Measurements from ENCODE around the gene RAB7B.

Gene RAB7B

DNA sequence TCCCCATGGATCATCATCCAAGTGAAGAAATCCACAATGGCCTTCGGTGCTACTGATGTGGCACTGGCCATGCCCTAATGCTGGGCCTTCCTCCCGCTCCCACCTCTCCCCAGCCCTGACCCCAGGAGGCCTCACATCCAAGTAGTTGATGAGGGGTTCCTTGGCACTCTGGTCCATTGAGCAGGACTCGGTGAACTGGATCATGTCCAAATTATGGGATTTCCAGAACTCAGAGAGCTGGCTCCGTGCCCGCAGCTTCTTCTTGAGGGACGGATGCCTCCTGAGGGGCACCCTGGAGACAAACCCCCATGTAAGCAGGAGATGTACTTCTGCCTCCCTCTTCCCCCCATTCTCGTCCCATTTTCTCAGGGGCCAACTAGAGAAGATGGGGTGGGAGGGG is 19.6 kb upstream of the RAB7B start:
- DNase-seq (ENCODE audit: low read depth, low spot score), result no peak

DNA sequence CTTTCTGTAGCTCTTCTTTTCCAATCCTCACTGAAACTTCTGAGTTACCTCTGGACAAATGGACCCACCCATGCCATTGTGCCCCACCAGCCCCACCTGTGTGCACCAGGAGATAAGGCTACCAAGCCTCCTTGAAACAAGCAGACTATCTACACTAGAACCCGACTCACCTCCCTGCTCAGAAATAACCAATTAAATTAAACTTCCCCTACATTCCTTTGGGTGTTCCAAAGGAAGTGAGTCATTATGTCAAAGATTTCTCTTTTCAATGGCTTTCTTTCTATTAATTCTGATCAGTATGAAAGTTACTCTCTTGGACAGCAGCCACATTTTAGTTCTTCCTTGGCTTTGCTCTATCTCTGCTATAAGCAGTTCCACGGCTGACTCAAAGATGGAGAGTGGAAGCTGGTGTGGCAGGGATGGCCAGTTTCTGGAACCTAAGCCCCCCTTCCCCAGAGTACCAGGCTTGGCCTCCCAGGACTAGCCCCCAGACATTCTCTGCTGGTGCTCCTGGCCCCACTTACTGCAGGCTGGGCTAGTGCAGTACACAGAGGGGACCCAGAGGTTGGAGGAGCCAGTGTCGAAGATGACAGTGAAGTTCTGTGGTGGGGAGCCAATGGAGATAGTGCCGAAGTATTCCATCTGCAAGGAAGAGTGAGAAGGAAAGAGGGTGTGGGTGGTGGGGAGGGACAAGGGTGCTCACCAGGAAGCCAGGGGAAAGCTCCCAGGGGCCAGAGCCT is 18.6 kb upstream of the RAB7B start:
- DNase-seq (ENCODE audit: low read depth, low spot score), result peak; percentile 44

DNA sequence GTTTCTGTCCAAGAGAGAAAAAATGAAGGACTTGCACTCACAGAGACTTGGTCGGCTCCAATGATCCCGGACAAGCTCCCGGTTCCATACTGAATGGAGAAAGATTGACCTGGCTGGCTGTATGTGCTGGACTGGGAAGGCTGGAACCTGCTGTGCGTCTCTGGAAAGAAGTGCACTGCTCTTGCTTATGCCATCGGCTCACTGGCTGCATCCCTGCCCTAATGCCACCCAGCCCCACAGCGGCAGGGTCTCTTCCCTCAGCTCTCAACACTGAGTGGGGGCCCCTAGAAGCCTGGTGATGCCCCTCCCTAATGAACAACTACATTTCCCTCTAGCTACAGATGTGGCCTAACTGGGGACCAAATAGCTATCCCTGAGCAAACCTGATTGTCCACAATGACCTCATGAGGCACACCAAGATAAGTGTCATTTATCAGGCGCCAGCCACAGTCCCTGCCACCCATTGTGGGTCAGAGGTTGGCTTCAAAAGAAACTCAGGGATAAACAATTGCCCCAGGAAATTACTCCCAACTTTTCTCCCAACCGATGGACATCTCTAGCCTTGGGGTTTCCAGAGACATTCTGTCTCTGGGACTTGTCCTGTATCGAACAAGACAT is 17.9 kb upstream of the RAB7B start:
- no peak for DNase-seq (ENCODE audit: low read depth, low spot score)

DNA sequence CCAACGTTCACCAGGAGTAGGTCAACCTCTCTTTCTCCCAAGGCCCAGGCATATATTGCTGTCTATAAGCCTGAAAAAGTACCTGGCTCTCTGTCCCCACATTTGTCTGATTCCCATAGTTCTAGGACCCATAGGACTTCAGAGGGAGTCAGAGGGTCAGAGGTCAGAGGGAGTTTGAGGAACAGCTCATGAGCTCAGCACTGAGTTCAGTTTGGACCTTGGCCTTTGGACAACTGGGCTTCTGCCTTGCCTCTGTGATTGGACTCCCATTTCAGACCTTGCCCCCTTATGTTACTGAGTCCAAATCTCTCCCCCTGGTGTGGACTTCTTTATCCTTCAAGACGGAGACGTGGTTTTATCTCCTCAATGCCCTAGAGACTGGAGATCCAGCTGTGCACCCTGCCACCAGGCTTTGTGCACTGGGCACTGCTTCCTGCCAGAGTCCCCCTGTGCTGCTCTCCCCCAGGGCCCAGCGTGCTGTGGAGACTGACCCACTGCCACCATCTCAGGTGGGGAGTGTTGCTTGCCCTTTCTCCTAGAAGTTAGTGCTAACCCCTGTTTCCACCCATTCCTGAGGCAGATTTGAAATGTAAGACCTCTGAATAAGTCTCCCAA is 17.3 kb upstream of the RAB7B start:
- no peak for DNase-seq (ENCODE audit: low read depth, low spot score)

DNA sequence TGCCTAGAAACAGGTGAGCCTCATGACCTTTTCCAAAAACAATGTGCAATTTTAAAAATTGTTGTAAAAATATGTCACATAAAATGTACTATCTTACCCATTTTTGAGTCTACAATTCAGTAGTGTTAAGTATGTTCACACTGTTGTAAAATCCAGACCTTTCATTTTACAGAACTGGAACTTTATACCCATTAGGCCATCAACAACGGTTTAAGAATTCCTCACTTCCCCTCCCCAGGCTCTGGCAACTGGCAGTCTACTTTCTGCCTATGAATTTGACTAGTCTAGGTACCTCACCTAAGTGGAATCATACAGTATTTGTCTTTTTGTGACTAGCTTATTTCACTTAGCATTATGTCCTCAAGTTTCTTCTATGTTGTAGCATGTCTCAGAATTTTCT is 11.9 kb upstream of the RAB7B start:
- DNase-seq (ENCODE audit: low read depth, low spot score), result no peak

DNA sequence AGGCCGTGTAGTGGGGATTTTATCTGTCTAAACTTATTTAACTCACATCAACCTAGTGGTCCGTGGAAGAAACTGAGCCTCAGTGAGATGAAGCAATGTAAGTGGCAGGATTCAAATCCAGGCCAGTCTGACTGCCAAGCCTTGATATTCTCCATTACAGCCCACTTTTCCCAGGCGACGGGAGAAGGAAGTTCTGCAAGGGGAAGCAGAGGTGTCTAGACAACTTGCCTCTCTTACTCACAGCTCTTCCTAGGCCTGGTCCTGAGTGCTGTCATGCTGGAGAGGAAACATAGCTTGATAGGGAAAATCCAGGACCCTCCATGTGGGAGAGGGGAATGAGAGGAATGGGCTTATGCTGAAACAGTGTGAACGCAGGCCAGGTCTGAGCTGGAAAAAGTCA is 11.4 kb upstream of the RAB7B start:
- no peak for DNase-seq (ENCODE audit: low read depth, low spot score)

DNA sequence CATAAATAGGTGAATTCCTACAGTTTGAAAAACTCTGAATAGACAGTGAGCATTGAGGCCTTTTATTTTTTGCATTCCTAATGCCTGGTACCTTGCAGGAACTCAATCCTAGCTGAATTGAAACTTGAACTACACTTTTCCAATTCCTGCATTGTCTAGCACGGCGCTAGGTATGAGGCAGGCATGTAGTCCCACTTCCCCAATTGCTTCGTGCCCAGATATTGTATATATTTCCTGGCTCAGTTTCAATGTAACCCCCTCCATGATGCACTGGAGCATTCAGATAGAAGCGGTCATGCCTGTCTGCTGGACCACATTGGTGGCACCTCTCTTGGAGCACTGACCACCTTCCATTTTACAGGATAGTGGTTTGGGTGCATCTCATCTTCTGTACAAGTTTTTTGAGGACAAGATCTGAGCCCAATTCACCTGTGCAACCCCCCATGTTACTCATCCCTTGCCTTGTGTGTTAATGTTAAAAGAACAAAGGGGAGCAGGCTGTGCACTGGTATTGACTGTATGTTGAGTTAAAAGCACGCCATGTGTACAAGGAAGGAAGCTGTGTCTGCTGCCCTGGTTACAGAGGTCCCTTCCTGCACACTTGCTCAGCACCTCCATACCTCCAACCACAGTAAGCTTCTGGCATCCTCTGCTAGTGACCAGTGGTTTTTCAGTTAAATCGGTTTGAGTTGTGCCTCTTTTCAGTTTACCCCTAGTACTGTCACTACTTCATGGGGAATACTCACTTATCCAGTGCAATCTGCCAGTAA is 10.0 kb upstream of the RAB7B start:
- no peak for DNase-seq (ENCODE audit: low read depth, low spot score)

DNA sequence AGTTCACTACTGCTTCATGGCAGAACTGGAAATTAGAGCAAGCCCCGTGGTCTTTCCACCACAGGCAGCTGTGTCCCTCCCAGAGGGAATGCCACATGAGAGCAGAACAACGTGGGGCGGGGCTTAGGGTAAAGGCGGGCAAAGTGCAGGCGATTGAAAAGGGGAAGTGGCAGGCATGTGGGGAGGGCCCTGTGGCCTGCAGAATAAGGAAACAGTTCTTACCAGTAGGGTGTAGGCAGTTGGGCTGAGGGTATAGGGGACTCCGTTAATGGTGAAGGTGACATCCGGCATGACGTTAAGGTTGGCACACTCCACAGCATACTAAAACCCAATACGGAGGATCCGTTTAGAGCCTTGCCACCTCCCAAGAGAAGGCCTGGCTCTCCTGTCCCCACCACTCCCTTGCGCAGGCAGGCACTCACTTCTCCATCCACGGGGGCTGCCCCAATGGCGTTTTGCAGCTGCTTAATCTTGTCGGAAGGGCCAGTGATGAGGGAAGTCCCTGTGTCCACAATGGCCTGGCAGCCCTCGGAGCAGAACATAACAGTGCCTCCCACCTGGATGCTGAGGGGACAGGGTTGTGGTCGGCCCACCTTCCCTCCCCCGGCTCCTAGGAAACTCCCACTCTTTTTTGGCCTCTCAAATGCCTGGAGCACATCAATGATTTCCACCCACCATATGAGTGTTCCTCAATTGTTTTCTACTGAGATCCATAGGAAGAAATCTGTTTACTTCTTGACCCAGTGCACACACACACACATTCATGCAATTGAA is 9.1 kb upstream of the RAB7B start:
- DNase-seq (ENCODE audit: low read depth, low spot score), result no peak

DNA sequence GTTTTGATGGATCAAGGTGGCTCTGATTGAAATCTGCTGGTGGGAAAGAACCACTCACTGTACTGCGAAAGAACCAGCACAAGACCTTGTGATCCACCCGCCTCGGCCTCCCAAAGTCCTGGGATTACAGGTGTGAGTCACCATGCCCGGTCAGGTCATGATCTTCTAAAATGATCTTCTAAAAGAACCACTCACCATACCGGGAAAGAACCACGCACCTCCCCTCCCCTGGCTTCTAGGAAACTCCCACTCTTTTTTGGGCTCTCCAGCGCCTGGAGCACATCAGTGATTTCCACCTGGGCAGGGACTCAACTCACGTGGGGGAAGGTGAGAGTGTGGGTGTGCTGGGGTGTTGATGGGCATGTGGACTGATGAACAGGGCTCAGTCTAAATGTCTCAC is 7.9 kb upstream of the RAB7B start:
- DNase-seq (ENCODE audit: low read depth, low spot score), result no peak

DNA sequence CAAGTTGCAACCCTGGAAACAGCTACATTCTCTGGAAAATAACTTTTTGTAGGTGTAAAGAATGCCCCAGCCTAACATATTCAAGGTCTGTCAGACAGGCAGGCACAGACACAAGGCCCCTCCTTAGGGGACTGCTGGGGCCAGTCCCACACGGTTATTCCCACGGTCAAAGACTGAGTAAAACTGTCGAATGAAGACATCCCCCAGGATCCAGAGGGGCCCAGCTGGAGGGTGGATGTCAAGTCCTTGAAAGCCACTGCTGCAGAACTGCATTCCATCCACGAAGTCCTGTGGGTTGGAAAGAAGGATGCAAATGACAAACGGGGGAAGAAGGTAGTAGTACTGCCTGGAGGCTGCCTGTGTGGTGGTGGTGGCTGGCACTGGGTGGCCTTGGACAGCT is 6.9 kb upstream of the RAB7B start:
- no peak for DNase-seq (ENCODE audit: low read depth, low spot score)

DNA sequence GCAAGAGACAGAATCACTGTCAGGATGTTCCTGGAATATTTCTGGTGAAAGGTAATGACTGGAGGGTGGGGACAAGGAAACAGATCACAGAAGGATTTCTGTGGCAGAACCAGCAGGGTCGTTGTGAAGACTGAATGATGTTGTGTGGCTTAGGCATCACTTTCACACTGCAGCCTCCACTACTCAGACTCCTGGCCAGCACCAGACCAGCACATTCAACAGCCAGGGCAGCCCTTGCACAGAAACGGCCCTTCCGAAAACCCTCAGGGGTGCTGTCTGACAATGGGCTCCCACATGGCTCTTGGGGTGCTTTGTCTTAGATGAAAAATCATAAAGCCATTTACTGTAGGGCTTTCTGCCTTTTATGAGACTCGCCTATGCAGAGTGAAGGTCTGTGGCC is 3.8 kb upstream of the RAB7B start:
- no peak for DNase-seq (ENCODE audit: low read depth, low spot score)

DNA sequence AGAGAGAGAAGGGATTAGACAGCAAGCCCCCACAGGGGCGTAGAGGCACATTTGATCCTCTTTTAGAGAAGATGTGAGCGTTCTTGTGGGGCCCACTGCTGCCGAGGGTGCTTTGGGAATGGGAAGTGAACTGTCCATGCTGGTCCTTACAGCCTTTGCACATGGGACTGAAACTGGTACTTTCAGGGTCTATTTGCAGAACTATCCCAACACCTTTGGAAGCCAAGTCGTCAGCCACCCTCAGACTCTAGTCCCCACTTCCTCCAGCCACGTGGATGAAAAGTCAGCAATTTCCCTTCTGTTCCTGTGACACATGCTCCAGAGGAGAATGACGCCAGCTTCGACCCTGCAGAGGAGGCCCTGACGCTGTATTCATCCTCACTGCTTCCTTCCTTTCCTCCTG is 2.6 kb upstream of the RAB7B start:
- DNase-seq (ENCODE audit: low read depth, low spot score), result no peak

DNA sequence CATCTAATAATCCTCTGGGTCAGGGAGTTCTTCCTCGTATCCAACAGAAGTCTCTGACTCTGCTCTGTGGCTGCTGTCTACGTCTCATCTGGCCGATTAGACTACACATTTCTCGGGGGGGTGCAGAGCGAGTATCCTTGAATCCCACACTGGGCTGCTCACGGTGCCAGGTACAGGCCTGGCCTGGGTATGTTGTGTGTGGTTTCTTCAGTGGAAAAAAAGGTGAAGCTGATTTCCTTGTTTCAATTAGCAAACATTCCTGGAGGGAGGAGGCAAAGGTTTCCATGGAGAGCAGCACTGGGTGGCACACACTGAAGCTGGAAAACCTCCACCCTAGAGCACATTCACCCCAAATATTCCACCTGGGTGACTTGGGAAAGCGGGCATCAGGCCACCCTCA is 2.0 kb upstream of the RAB7B start:
- peak; percentile 32 for DNase-seq (ENCODE audit: low read depth, low spot score)

DNA sequence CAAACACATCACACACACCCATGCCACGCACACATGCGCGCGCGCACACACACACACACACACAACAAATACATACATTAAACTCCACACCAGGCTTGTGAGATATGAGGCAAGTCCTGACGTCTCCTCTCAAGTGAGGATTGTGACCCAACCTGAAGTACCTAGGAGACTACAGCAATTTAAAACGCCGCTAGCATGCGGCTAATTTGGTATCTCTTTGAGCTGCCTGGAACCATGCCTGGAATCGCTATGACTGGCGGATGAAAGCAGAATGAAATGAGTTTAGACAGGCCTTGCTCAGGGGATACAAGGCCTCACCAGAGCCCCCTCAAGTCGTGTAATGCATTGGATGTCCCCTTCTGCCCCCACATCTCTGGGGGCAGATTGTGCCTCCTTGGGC is 1.6 kb upstream of the RAB7B start:
- peak; percentile 64 for DNase-seq (ENCODE audit: low read depth, low spot score)

DNA sequence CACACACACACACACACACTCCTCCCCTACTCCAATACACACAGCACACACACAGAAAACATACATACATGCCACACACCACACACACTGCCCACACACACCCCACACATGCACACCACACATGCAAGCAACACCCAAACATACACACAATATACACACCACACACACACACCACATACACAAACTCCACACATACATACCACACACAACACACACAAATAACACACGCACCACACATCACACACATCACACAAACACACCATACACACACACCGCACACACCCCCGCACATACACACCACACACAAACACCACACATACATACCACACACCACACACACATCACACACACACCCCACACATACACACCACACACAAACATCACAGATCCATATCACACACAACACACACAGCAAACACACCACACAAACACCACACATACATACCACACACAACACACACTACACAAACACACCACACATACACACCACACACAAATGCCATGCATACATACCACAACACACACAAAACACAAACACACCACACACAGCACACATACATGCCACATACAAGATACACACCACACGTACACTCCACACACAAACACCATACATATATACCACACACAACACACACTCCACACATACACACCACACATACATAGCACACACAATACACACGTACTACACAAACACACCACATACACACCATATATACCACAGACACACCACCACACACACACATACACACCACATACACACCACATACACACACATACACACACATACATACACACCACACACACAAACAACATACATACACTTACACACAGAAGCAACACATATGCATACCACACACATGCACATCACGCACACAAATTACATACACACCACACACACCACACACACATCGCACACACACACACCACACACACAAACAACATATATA is 932 bp upstream of the RAB7B start:
- no peak for DNase-seq (ENCODE audit: low read depth, low spot score)

DNA sequence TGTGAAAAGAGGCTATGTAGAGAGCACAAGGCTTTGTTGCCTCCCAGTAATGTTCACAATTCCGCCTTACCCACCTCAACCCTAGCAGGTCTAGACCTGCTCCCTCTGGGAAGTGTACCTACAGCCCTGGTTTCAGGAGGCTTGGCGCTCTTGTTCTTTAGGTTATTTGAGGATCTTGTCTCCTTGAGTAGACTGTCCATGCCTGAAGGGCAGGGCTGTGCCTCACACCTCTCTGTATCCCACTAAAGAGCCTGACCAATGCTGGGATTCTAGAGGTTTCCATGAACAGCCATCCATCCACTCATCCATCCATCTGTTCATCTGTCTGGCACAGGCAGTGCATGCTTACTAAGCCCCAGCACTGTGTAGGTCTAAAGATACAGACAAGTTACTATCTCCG is 1.0 kb downstream of the RAB7B start:
- no peak for DNase-seq (ENCODE audit: low read depth, low spot score)

DNA sequence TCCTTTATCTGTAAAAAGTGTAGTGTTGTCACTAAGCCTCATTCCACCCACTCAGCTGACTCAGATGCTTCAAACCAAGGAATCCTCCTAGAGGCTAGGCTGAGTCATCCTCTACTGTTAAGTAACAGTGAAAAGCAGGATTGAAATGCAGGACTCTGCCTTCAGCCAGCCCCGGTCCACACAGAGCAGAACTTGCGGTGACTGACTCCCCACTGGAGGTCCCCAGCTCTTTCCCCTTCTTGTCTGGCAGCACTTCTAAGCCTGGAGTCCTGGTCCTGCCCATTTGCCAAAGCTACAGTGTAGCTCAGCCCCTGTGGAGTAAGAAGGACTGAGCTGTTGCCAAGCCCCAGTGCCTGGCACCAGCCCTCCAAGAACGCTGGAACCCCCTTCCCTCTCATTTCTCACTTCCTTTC is 1.7 kb downstream of the RAB7B start:
- peak; percentile 93 for DNase-seq (ENCODE audit: low read depth, low spot score)

DNA sequence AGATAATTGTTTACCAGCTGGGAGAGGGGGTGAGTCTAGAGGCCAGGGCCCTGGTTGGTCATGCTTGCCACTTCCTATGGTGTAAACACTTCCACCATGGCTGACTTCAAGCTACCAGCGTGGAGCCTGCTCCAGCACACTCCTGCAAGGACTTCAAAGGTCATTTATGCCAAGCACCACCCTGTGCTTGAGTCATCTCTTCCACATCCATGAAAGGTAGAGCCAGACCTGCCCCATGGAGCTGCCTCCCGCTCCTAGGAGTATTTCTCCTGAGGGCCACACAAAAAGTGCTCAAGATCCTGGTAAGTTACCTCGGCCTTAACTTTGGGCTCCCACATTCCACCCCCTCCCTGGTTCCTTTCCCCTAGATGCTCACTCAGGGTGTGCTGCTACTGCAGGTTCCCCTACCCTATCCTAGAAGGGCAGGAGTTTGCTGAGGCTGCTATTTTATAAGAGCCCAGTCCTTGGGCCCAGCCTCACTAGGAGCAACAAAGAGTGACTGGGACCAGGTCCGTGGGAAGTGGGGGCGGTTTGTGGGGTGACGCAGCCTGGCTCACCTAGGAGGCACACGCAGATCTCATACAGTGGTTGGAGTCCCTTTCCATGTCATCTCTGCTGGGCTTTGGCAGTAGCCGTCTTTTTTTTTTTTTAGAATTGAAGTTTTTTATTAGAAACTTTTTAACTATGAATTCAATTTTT is 2.4 kb downstream of the RAB7B start:
- peak; percentile 56 for DNase-seq (ENCODE audit: low read depth, low spot score)

DNA sequence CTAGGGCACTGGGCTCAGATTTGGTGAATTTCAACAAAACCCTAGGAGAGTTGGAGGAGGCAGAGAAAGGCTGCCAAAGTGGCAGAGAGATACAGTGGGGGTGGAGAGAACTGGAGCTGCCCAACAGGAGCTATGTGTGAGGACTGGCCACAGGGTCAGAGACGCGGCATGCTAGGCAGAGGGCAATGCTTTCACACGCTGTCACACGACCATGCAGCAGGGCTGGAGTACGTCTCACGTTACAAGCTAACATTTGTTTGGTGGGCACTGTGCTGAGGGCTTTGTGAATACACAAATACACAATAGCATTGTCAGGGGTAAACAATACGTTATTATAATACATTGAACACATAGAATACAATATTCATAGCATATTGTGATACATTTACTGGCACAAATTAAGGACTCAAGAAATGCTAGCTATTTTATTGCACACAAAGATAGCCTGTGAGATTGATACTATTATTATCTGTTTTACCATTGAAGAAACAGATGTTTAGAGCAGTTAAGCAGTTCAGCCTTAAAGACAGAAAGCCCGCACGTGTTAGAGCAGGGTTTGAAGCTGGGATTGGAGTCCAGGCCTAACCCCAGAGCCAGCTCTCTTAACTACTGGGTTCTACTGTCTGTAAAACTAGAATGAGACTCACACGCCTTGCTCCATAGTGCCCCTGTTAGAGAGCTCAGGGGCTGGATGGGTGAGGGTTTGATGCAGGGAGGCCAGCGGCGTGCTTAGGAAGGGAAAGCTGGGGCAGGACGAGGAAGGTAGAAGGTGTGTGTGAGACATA is 4.5 kb downstream of the RAB7B start:
- DNase-seq (ENCODE audit: low read depth, low spot score), result peak; percentile 30

Data from astrocyte of the hippocampus (primary cell).